Endometrium (tissue), 2 donors: ENCODE measurements around the gene DDX50.
"Not testable (repeated sequence)": the region's sequence is repeated elsewhere in the genome, so short reads cannot be mapped to it uniquely, and the experiment has no call there.

ENCODE experiments used
- FAIRE-seq: peaks from 2 replicates; lab custom pipeline; 2012; peaks lifted over from hg19 to GRCh38; lab: Jason Lieb, UNC
- donor health status: control.
- donor health status: control.

DDX50 gene, protein sequence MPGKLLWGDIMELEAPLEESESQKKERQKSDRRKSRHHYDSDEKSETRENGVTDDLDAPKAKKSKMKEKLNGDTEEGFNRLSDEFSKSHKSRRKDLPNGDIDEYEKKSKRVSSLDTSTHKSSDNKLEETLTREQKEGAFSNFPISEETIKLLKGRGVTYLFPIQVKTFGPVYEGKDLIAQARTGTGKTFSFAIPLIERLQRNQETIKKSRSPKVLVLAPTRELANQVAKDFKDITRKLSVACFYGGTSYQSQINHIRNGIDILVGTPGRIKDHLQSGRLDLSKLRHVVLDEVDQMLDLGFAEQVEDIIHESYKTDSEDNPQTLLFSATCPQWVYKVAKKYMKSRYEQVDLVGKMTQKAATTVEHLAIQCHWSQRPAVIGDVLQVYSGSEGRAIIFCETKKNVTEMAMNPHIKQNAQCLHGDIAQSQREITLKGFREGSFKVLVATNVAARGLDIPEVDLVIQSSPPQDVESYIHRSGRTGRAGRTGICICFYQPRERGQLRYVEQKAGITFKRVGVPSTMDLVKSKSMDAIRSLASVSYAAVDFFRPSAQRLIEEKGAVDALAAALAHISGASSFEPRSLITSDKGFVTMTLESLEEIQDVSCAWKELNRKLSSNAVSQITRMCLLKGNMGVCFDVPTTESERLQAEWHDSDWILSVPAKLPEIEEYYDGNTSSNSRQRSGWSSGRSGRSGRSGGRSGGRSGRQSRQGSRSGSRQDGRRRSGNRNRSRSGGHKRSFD

GRCh38 chr10:68901105-68901927, at the start of gene DDX50:
Gene DDX50, plus strand, starts transcription at chr10:68901315. Its CDS starts 70 bp downstream, at chr10:68901385.
- FAIRE-seq: peak; percentile 97

DNA sequence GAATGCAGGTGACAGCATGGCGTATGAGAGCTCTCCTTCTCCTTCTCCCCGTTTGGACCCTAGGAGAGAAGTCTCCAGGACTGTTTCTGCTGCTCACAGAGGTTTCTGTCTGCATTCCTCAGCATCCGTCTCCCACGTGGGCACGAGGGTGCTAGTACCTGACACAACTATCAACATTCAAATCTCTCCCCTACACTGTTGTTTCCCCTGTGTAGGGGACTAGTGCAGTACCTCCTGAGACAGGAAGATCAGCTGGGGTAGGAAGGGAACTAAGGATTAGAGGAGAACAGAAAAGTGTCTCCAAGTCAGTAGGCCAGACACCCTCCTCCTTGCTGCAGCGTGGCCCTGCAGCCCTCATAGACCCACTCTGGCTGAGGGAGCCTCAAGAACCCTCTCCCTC, 44.8 kb upstream of the DDX50 start:
- no peak for FAIRE-seq

DNA sequence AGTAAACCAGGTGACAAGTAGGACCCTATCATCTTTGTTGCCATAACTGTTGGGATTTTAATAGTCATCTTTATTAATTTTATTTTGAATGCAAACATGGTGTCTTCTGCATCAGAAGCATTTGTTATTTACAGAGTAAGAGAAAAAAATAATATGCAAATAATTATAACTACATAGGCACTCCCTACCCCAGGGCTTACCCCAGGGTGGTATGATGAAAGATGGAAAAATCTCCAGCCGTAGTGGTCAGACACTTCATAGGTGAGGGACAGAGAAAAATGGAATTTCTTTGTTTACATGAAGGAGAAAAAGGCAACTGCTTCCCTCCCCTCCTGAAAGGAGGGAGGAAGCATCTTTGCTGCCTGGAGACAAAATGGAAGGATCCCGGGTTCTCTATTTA, 44.1 kb upstream of the DDX50 start:
- no peak for FAIRE-seq

- FAIRE-seq: no peak
Measured at GRCh38 chr10:68861253-68861652, 39.9 kb upstream of the DDX50 start.

DNA sequence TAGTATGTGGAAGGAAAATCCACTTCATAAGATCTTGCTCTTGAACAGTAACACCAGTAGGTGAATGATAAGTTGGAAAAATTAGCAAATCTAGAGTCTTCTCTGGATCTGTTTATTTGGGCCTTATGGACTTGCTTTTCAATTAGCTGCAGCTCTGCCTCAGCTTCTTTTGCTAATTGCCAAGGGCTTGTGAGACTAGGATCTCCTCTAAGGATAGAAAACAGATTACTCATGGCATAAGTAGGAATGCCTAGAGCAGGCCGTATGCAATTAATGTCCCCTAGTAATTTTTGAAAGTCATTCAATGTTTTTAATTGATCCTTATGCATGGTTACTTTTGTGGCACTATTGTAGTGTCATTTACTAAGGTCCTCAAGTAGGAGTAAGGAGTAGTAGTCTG, 36.5 kb upstream of the DDX50 start:
- FAIRE-seq: no peak

- FAIRE-seq: not testable (repeated sequence)
Measured at GRCh38 chr10:68868173-68868572, 32.9 kb upstream of the DDX50 start.

DNA sequence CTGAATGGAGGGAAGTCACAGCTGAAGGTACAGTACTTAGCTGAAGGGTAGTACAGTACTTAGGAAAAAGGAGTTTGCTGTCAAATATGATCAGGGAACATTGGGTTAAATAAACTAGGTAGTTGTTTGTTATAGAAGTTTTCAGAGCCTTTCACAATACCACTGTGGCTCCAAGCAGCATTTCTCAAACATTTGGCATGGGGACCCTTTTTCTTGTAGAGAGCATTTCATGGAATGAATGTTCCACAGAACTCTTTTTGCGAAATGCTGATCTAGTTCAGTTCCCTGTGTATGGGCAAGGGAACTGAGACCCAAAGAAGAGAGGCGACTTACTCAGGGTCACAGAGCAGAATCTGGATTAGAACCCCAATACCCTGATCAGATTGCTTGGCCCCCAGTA, 31.5 kb upstream of the DDX50 start:
- no peak for FAIRE-seq

- no peak for FAIRE-seq
Measured at GRCh38 chr10:68870061-68870460, 31.1 kb upstream of the DDX50 start.

- FAIRE-seq: no peak
Measured at GRCh38 chr10:68870545-68871104, 30.5 kb upstream of the DDX50 start.

DNA sequence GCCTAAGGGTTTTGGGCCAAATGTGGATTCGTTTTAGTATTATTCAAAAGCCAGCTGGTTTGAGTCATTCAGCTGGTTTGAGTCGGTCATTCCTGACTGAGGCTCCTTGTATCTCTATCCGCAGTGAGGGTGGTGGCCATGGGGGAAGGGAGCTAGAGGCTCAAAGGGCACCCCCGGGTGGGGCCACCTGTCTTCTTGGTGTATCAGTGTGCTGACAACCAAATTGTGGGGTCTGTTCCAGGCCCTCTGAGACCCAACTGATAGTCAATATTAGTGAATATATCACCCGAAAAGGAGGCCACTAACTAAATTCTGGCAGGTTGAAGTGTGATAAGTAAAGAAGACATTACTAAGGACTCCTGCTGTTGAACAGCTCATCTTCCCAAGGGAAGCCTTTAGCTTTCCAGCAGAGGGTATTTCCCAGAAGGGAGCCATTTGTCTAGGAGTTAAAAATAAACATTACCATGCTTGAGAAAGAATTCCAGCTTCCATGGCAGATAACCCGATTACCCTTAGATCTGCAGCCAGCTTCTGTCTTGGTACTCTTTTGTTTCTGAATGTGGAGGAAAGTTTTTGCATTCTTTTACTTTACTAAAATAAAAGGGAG, 29.9 kb upstream of the DDX50 start:
- FAIRE-seq: no peak

DNA sequence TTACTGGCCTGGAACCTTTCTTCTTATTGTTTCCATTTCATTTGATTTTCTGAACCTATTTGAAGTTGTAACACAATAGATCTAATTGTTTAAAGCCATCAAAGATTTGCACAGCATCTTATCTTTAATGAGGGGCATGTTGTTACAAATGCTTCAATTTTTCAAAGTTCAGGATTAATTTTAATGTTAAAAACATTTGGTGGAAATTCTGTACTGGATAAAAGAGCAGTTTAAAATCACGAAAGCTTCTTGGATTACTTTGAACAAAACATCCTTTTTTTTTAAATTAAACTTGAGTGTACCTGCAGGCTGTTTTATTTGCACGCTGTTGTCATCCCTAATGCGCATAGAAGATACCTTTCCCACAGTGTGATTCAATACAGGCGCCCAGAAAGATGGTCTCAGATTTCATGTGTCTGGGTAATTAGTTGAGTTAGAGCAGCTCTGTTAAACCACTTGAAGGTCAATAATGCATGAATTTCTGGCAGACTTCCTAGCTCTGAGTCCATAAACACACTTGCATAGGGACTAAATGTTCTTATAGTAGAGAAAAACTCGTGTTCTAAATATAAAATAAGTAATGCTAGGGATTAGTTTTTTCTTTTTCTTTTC, 29.3 kb upstream of the DDX50 start:
- peak; percentile 91 for FAIRE-seq

GRCh38 chr10:68876246-68877138, 24.6 kb upstream of the DDX50 start:
- peak; percentile 88 for FAIRE-seq

- no peak for FAIRE-seq
Measured at GRCh38 chr10:68877482-68878110, 23.5 kb upstream of the DDX50 start.

- no peak for FAIRE-seq
Measured at GRCh38 chr10:68878496-68878895, 22.6 kb upstream of the DDX50 start.

GRCh38 chr10:68879628-68880027, 21.5 kb upstream of the DDX50 start:
- FAIRE-seq: no peak

- FAIRE-seq: no peak
Measured at GRCh38 chr10:68880181-68880580, 20.9 kb upstream of the DDX50 start.

GRCh38 chr10:68895041-68895440, 6.1 kb upstream of the DDX50 start:
- no peak for FAIRE-seq

- peak; percentile 85 for FAIRE-seq
Measured at GRCh38 chr10:68897336-68897741, 3.8 kb upstream of the DDX50 start.

DNA sequence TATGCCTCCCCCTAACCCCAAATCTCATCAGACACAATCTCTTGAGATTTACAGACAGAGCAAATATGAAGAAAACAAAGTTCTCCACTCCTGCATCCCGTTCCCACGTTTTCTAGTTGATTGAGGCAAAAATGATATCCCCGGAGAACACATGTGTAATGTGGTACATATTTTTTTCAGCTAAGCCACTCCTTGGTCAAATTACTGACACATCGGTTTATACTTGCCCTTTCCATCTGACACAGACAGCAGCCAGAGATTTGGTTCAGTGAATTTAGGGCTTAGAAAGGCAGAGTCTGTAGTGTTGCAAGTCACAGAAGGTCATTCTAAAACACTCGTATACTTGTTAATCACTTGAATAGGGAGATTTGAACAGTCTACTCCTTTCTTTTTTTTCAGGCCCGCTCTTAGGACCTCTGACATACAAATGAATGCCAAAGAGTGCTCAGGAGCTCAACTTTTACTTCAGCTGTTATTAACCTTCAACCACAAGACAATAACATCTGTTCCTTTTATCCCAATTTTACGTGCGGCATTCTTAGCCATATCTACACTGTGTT, 1.8 kb upstream of the DDX50 start:
- FAIRE-seq: no peak
